NCI-H2107 treated with DMSO at 0.1 percent for 48 hours (cell line): ENCODE results near the gene GRIFIN.

Source experiments
- DNase-seq: peaks from one replicate; lab custom pipeline; 2025; ENCODE audit not compliant: unreplicated experiment; lab: John Stamatoyannopoulos, UW

GRIFIN gene, protein sequence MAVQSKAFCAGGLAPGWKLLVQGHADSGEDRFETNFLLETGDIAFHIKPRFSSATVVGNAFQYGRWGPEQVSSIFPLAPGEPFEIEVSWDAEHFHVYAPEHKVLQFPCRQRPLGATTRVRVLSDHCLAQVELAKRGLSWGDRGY

GRCh38 chr7:2476298-2476697 lies at the start of gene GRIFIN:
GRIFIN (minus strand) TSS chr7:2476398; CDS start chr7:2476383, 15 bp downstream.
- no peak for DNase-seq

DNA sequence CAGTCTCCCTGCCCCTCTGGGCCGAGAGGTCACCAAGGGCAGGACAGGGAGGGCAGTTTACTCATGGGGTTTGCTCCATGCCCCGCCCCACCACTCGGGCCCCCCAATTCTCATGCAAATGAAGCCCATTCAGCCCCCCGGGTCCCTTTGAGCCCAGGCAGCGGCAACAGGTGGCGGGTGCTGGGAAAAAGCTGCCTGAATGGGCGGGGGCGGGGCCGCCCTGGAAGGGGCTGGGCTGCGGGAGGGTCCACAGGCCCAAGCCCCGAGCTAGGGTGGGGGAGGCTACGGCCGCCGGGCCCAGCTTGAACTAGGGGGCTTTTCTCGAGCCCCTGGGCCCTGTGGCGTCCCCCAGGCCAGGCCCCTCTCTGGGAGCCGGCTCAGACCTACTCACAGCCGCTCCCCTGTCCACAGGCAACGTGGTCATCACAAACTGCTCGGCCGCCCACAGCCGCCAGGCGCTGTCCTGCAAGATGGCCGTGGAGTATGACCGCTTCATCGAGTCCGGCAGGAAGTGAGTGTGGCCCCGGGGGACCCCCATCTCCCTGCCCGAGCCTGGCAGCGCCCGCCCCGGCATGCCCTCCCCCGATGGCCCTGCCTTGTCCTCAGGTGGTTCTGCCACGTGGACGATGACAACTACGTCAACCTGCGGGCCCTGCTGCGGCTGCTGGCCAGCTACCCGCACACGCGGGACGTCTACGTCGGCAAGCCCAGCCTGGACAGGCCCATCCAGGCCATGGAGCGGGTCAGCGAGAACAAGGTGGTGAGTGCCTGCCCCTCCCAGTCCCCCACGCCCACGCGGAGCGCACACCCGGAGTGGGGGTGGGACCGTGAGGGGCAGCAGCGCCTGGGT lies 48.8 kb upstream of the GRIFIN start:
- peak; percentile 35 for DNase-seq

GRCh38 chr7:2523941-2524807 lies 48.0 kb upstream of the GRIFIN start:
- DNase-seq: peak; percentile 90

DNA sequence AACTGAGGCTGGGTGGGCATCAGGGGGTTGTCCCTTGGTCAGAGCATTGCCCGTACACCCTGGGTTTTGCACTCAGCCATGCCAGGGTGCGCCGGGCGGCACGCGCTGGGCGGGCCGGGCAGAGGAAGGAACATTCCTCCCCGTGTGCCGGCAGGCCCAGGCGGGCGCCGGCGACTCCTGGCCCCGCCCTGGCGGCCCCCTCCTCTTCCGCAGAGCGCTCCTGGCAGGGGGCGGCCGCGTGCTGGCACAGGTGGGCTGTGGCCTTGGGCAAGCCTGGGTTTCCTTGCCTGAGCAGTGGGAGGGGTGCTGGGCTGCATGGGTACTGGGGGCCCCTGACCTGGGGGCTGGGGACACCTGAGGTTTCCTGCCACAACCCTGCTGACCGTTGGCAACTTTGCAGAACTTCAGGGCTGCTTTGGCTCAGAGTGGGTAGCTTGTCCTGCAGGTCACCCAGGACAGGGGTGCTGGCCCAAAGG lies 47.3 kb upstream of the GRIFIN start:
- DNase-seq: peak; percentile 72

GRCh38 chr7:2522780-2523433 lies 46.7 kb upstream of the GRIFIN start:
- DNase-seq: peak; percentile 54

- no peak for DNase-seq
These were observed 45.9 kb upstream of the GRIFIN start for GRCh38 chr7:2521952-2522591.

- no peak for DNase-seq
These were observed 45.1 kb upstream of the GRIFIN start for GRCh38 chr7:2521341-2521745.

DNA sequence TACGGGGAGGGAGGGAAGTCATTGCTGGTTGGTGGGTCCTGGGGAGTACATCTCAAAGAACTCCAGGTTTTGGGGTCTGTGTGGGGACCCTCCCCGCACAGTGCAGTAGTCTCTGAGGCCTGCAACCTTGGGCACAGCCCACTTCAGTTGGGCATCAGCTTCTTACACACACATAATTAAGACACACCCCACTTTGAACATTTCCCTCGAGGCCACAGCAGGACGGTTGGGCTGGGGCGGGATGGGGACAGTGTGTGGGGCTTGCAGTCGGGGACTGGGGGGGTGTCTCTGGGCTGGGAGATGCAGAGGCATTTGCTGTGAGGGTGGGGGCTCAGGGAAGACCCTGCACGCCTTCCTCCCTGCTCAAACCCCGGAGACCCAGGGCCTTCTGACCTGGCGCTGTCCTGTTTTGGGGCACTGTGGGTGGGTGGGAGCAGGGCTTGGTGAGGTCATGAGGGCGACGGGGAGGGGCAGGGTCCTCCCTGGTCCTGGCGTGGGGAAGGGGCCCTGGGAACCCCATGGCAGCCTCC lies 44.6 kb upstream of the GRIFIN start:
- peak; percentile 8 for DNase-seq

- DNase-seq: peak; percentile 14
These were observed 44.0 kb upstream of the GRIFIN start for GRCh38 chr7:2520131-2520760.

GRCh38 chr7:2519119-2519930 lies 43.1 kb upstream of the GRIFIN start, which contains the start of gene LFNG:
LFNG (plus strand) TSS chr7:2519774; CDS start chr7:2519862, 88 bp downstream.
- peak; percentile 70 for DNase-seq

- no peak for DNase-seq
These were observed 42.5 kb upstream of the GRIFIN start for GRCh38 chr7:2518737-2519118.

DNA sequence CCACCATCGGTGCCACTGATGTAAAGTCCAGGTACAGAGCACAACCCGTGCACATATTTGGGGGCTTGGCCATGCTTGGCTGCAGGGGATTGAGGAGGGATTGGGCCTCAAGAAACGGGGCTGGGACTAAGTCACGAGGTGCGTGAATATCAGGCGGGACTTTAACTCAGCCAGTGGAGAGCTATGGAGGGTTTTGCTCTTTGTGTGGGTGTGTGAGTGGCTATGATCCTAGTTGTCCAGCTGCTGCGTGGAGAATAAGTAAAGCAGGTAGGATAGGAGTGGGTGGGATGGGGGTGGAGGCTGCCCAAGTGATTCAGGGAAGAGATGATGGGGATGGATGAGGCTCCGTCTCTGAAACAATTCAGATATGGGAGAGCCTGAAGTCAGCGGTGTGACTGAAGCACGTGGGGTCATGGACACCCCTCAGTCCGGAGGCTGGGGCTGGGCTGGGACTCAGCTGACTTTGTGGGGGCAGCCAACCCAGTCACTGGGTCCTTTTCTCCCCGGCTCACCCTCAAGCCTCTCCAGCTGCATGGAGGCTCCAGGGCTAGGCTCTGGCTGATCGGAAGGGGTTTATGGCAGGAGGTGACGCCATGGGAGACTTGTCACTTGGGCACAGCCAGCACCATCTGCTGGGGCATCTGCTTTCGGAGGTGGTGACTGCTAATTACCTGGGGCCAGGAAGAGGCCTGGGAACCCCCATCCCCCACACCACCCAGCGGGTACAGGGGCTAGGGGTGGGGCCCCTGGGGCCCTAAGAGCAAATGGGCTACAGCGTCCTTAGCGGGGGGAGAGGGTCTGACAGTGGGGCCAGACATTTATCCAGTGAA lies 41.7 kb upstream of the GRIFIN start:
- no peak for DNase-seq

DNA sequence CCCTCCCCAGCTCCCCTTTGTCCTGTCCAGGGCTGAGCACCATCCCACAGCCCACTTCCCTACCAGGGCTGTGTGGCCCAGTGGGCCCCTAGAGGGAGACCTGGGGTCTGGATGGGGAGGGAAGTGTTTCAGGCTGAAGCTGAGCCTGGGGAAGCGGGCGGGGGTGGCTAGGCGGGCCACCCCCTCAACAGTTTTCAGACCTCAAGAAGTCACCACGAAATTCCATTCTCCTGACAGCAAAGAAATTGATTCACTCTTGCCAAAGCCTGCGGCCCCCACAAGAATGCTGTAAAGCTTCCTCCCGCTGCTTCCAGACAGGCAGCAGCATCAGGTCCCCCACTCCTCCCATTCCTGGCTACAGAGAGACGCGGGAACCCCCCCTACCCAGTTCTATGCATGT lies 40.8 kb upstream of the GRIFIN start:
- DNase-seq: no peak

DNA sequence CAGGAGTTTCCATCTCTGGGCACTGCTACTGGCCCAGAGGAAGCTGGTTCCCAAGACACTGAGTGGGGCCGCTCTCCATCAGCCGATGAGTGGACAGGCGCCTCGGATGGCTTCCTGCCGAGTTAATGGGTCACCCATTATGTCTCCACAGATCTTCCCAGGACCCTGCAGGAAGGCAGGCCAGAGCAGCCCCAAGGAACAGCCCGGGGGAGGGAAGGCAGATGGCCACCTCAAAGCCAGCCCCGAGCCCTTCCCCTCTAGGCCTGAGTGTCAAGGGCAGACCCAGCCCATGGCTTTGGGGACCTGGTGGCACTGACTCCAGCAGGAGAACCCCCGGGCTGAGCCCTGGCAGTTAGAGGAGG lies 40.0 kb upstream of the GRIFIN start:
- DNase-seq: no peak

- DNase-seq: no peak
These were observed 39.4 kb upstream of the GRIFIN start for GRCh38 chr7:2515424-2516193.

GRCh38 chr7:2514473-2515423 lies 38.5 kb upstream of the GRIFIN start:
- no peak for DNase-seq
